ENCODE measurements around the gene AEN.

The AEN gene

GRCh38 chr15:88651136-88651732 is 30.1 kb downstream of the AEN start:
- FAIRE-seq: no peak

- no peak for FAIRE-seq
These were observed 30.8 kb downstream of the AEN start for GRCh38 chr15:88651971-88652370.

- FAIRE-seq: no peak
These were observed 31.5 kb downstream of the AEN start for GRCh38 chr15:88652456-88653199.

GRCh38 chr15:88653200-88654064 is 32.3 kb downstream of the AEN start:
- FAIRE-seq: no peak

GRCh38 chr15:88654430-88655102 is 33.4 kb downstream of the AEN start:
- no peak for FAIRE-seq

DNA sequence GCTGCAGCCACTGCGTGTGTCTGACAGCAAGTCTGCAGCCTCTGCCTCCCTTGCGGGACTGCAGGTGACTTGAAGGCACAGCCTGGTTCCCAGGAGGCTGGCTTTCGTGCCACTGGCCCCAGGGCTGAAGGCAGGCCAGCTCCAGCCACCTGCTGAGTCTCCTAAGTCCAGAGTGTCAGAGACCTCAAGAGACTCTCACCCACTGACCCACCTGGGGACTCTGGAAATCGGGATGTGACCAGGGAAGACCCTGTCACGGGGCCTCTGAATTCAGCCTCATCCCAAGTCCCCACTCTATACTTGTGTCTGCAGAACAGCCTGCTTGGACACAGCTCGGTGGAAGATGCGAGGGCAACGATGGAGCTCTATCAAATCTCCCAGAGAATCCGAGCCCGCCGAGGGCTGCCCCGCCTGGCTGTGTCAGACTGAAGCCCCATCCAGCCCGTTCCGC is 34.0 kb downstream of the AEN start:
- no peak for FAIRE-seq

DNA sequence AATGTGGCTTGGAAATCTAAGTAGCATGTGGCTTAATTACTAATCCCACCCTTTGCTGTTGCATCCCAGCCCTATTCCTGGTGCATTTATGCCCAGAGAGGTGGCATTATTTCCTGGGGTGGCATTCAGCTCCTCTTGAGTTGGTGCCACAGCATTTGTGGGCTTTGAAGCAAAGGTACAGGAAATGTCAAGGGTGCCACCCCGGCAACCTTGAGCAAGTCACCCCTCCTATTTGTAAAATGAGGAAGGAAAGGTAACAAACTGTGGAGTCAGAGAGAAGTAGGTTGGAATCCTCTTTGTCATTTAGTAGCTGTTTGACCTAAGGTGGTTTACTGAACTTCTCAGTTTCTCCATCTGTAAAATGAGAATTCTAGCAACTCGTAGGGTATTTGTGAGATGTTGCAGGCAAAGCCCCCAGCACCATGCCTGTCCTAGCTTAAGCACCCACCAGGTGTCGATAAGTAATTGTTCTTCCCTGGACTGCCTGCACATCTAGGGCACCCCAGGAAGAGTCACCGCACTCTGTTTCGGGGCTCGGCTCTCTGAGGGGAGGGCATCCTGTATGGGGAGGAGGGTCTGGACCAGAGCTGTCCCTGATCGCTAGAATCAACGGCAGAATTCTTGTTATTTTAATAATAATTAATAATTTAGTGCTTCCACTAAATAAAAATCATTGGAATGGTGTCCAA is 34.8 kb downstream of the AEN start:
- no peak for FAIRE-seq

DNA sequence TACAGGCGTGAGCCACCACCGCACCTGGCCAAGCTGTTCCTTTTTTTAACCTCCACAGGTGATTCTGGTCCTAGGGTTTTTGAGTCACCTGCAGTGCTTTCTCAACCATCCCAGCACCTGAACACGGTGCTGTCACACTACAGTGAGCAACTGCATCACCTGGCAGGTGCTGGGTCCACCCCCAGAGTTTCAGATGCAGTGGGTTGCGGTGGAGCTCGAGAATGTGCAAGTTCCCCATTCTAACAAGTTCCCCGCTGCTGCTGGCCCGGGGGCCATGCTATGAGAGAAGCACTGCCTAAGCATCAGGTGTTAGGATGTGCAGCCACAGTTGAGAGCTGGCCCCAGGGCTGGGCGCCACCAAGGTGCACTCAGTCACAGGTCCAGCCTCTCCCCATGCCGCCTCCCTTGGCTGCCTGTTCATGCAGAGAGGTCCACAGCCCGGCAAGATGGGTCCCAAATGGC is 35.7 kb downstream of the AEN start:
- no peak for FAIRE-seq

- no peak for FAIRE-seq
These were observed 36.4 kb downstream of the AEN start for GRCh38 chr15:88657326-88658069.

GRCh38 chr15:88658070-88658965 is 37.2 kb downstream of the AEN start:
- FAIRE-seq: no peak

GRCh38 chr15:88658972-88659931 is 38.1 kb downstream of the AEN start:
- no peak for FAIRE-seq

GRCh38 chr15:88661041-88661700 is 40.0 kb downstream of the AEN start:
- FAIRE-seq: no peak

DNA sequence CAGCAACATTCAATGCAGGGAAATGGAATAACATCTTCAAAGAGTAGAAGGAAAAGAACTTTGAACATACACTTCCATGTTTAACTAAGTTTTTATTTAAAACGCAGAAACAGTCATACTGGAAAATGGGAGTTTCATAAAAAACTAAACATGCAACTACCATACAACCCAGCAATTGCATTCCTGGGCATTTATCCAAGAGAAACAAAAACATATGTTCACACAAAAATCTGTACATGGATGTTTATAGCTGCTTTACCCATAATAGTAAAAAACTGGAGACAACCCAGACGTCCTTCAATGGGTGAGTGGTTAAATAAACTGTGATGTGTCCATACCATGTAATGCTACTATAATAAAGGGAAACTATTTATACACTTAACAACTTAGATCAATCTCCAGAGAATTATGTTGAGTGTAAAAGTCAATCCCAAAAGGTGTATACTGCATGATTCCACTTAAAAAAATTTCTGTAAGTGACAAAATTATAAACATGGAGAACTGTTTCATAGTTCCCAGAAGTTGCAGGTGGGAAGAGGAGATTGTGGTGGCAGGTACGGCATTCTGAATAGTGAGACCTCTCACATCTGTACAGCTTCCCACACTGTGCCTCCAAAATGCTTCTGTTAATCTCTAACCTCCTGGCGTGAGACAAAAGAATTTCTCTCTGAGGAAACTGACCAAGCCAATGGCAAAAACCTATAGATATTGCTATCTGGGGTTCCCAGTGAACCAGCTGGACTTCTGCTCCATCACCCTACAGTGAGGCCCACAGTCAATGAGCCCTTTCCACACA is 40.8 kb downstream of the AEN start:
- no peak for FAIRE-seq

DNA sequence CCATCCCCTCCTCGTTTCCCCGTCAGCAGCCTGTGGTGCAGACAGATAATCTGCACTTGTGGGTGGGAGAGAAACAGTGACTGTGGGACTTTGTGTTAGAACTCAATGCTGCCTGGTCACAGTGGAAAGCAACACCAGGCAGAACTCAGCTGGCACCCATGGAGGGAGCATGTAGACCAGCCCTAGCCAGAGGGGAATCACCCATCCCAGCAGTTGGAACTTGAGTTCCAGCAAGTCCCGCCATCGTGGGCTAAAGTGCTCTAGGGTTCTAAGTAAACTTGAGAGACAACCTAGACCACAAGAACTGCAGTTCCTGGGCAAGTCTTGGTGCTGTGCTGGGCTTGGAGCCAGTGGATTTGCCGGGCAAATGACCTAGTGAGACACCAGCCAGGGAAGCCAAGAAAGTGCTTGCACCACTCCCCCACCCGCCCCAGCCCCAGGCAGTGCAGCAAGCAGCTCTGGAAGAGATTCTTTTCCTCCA is 42.0 kb downstream of the AEN start:
- no peak for FAIRE-seq

DNA sequence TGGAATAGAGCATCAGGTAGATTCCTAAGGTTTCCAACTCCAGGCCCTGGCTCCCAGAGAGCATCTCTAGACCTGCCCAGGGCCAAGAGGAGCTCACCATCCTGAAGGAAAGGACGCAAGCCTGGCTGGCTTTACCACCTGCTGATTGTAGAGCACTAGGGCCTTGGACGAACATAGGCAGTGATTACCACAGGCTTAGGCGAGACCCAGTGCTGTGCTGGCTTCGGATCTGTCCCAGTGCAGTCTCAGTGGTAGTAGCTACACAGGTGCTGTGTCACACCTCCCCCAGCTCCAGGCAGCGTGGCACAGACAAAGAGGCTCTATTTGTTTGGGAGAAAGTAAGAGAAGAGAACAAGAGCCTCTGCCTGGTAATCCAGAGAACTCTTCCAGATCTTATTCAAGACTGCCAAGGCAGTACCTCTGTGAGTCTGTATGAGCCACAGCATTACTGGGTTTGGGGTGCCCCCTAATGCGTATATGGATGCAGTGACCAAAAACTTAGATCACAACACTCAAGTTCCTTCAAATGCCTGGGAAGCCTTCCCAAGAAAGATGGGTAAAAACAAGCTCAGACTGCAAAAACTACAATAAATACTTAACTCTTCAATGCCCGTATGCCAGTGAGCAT is 43.1 kb downstream of the AEN start:
- no peak for FAIRE-seq

DNA sequence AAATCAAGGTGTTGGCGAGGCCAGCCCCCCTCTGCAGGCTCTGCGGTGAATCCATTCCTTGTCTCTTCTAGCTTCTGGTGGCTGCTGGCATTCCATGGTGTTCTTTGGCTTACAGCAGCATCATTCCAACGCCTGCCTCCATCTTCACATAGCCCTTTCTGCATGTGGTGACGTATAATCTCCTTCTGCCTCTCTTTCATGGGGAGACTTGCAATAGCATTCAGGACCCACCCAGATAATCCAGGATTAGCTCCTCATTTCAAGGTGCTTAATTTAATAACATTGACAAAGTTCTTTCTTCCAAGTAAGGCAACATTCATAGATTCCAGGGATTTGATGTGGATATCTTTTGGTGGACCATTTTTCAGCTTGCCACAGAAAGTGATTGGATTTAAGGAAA is 53.5 kb downstream of the AEN start:
- FAIRE-seq: no peak

DNA sequence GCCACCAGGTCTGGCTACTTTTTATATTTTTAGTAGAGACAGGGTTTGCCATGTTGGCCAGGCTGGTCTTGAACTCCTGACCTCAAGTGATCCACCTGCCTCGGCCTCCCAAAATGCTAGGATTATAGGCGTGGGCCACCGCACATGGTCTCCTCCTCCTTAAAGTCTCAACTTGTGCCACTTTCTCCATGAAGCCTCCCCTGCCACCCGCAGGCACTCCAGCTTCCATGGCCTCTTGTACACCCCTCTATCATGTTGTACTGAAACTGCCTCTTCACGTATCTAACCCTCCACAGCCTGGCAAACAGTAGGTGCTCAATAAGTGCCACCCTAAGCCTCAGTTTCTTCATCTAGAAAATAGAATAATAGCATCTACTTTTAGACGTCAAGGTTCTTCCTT is 57.6 kb downstream of the AEN start:
- FAIRE-seq: no peak
